ENCODE results near the gene ETDB.
"Not testable (repeated sequence)": the region's sequence is repeated elsewhere in the genome, so short reads cannot be mapped to it uniquely, and the experiment has no call there.

DNA sequence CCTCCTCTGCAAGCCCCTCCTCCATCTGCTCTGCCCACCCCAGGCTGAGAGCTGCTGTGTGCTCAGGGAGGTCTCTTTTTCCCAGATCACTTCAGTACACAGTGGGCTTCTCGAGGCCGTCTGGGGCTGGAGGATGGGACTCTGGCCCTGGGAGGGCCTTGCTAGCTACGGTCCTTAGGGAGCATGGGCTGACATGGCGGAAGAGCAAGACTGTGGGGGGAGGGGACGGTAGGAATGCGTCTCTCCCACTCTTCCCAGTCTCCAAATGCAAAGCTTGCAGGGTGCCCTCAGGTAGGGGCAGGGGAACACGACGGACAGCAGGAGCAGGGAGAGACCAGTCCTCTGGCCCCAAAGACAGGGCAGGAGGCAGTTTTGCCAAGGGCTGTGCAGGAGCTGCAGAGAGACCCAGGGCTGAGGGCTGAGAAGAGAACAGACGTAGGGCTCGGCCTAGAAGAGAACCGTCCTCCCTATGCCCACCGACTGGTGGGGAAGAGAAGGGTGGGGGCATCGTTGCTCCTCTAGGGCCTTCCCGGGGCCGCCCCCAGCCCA is 23.1 kb downstream of the ETDB start:
- TF ChIP-seq, protein P1, sequence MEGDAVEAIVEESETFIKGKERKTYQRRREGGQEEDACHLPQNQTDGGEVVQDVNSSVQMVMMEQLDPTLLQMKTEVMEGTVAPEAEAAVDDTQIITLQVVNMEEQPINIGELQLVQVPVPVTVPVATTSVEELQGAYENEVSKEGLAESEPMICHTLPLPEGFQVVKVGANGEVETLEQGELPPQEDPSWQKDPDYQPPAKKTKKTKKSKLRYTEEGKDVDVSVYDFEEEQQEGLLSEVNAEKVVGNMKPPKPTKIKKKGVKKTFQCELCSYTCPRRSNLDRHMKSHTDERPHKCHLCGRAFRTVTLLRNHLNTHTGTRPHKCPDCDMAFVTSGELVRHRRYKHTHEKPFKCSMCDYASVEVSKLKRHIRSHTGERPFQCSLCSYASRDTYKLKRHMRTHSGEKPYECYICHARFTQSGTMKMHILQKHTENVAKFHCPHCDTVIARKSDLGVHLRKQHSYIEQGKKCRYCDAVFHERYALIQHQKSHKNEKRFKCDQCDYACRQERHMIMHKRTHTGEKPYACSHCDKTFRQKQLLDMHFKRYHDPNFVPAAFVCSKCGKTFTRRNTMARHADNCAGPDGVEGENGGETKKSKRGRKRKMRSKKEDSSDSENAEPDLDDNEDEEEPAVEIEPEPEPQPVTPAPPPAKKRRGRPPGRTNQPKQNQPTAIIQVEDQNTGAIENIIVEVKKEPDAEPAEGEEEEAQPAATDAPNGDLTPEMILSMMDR (IDR thresholded peaks at IDR 0.05): not testable (repeated sequence)
- not testable (repeated sequence) for TF ChIP-seq EP300 (IDR thresholded peaks at IDR 0.05)
